T-cell (primary cell): Measurements from ENCODE around the gene CPEB1. TPM values are rescaled to one million over a fixed set of nuclear protein-coding genes. Genes with fewer than 3 reads are reported as not detected.

Experiments
- ATAC-seq, 4 experiments: fragments of 200-7000 bp in 3 of 4; fragments of 150-1000 bp in 1 of 4; cut with Tn5 transposase; replicated peaks in 1 of 4; 1 replicate in 3 of 4; 2 replicates in 1 of 4; pipeline ENCODE4 v1.10.0; 2021; ENCODE audit warnings: moderate library complexity in 3 of 4, mild to moderate bottlenecking in 2 of 4, moderate number of reproducible peaks in 1 of 4
- CTCF ChIA-PET, 2 donors: fragments of 300-600 bp; sonication (Branson Sonifier 250); formaldehyde crosslinking; loops; one replicate each; lab custom pipeline; 2022; ENCODE audit warnings: antibody characterized with exemption in 2 of 2; lab: Charles Lee
- POLR2A ChIA-PET, 2 donors: fragments of 300-600 bp; sonication (Branson Sonifier 250); formaldehyde crosslinking; loops; one replicate each; lab custom pipeline; 2022; ENCODE audit warnings: antibody characterized with exemption in 2 of 2; lab: Charles Lee
- DNase-seq, 35 experiments: peaks; one replicate each; pipeline versions ENCODE4 v3.0.0 to v3.0.0-alpha.2; 2013 to 2023
- H3K27ac ChIP-seq: one replicate; pipeline ENCODE4 v1.5.1; 2013; ENCODE audit warnings: low read length
- H3K27me3 ChIP-seq, 2 experiments: replicated peaks in 1 of 2; 1 replicate in 1 of 2; 2 replicates in 1 of 2; pipeline versions ENCODE4 v1.6.1 to v1.7.0; 2013; ENCODE audit warnings: low read length in 1 of 2, mixed read lengths in 1 of 2; ENCODE audit not compliant: control insufficient read depth in 2 of 2, insufficient read depth in 2 of 2; ENCODE audit errors: extremely low read depth in 1 of 2
- H3K36me3 ChIP-seq, 2 donors: 1 replicate in 1 of 2; 2 replicates in 1 of 2; pipeline versions ENCODE4 v1.6.1 to v1.7.0; 2013; ENCODE audit warnings: low read length in 1 of 2; ENCODE audit not compliant: control insufficient read depth in 2 of 2, insufficient read depth in 1 of 2; ENCODE audit errors: extremely low read depth in 1 of 2
- H3K4me1 ChIP-seq, 2 experiments: 1 replicate in 1 of 2; 2 replicates in 1 of 2; pipeline versions ENCODE4 v1.6.1 to v1.7.0; 2013; ENCODE audit warnings: low read length in 2 of 2, mixed read lengths in 1 of 2; ENCODE audit not compliant: insufficient read depth in 2 of 2, control insufficient read depth in 1 of 2; ENCODE audit errors: extremely low read depth in 1 of 2
- H3K4me3 ChIP-seq, 2 donors: 1 replicate in 1 of 2; 2 replicates in 1 of 2; pipeline versions ENCODE4 v1.5.1 to v1.7.0; 2013; ENCODE audit warnings: mild to moderate bottlenecking in 2 of 2, low read length in 1 of 2, moderate library complexity in 1 of 2; ENCODE audit not compliant: control insufficient read depth in 1 of 2; ENCODE audit errors: extremely low read depth in 1 of 2
- H3K9me3 ChIP-seq: 2 replicates; pipeline ENCODE4 v1.7.0; 2013
- H3K27ac Mint-ChIP-seq, 2 donors: one replicate each; pipeline ENCODE4 v1.8.0; 2020 to 2021; ENCODE audit warnings: mild to moderate bottlenecking in 2 of 2, mixed read lengths in 2 of 2
- H3K27me3 Mint-ChIP-seq, 2 donors: one replicate each; pipeline ENCODE4 v1.8.0; 2021 to 2022; ENCODE audit warnings: mixed read lengths in 2 of 2
- H3K36me3 Mint-ChIP-seq: one replicate; pipeline ENCODE4 v1.8.0; 2021; ENCODE audit warnings: mixed read lengths
- H3K4me1 Mint-ChIP-seq, 3 donors: one replicate each; pipeline ENCODE4 v1.8.0; 2020 to 2022; ENCODE audit warnings: mixed read lengths in 3 of 3, mild to moderate bottlenecking in 1 of 3
- H3K4me3 Mint-ChIP-seq, 3 donors: one replicate each; pipeline ENCODE4 v1.8.0; 2020 to 2022; ENCODE audit warnings: mild to moderate bottlenecking in 3 of 3, mixed read lengths in 3 of 3, moderate library complexity in 3 of 3
- H3K9me3 Mint-ChIP-seq, 3 donors: one replicate each; pipeline ENCODE4 v1.8.0; 2020 to 2022; ENCODE audit warnings: mixed read lengths in 3 of 3
- WGBS: methylation state at CpG from one replicate; pipeline ENCODE4 v1.1.5; 2013; ENCODE audit warnings: missing lambda C conversion rate; ENCODE audit not compliant: insufficient coverage; 5-methylcytosine and 5-hydroxymethylcytosine counted together
- total RNA-seq, 35 experiments: library from RNA in 6 of 35; stranded (reverse) in 6 of 35; fragments of 120-200 nt in 1 of 35; gene quantifications; one replicate each; pipeline versions ENCODE4 v1.2.1 to v1.2.4 and lab custom pipeline; 2013 to 2026

CPEB1 gene
- total RNA-seq, 5 donors from 2014 or later (not counting 1 experiment from before 2014, with no cell fraction given): 0.33 to 1.3 (median 0.93) TPM

- H3K4me1 ChIP-seq: no peaks in the 10 kb centered on the region
- H3K9me3 Mint-ChIP-seq: no peaks in the 10 kb centered on the region
- no peaks in the 10 kb centered on the region for H3K36me3 ChIP-seq
- H3K36me3 Mint-ChIP-seq: no peaks in the 10 kb centered on the region
- CTCF ChIA-PET: interaction anchor here in 1 of 2 donors (0.6 kb wide), 1 partner anchor 49 kb away, joined by 3 read pairs; no protein-coding TSS in a partner anchor
- peaks cover 0 to 3% of the 10 kb centered on the region in 2 experiments for H3K27me3 ChIP-seq
- no peaks in the 10 kb centered on the region for H3K4me1 Mint-ChIP-seq
- no CpG with 5 or more reads among the region's 1 CpG for WGBS
- no peaks in the 10 kb centered on the region for H3K9me3 ChIP-seq
- no peak for ATAC-seq
- no peak for DNase-seq
- POLR2A ChIA-PET: interaction anchor here (0.6 to 0.7 kb wide), 2 partner anchors 12 to 512 kb away, joined by 4 to 6 read pairs; no protein-coding TSS in a partner anchor
- no peak overlapping the region for H3K27ac Mint-ChIP-seq
- no peak overlapping the region for H3K4me3 Mint-ChIP-seq
- no peak overlapping the region for H3K4me3 ChIP-seq
- no peak overlapping the region for H3K27ac ChIP-seq
- peaks cover 0 to 7% of the 10 kb centered on the region in 2 donors for H3K27me3 Mint-ChIP-seq
Measured at GRCh38 chr15:82621970-82622369, 25.2 kb downstream of the CPEB1 start.

- H3K9me3 Mint-ChIP-seq: no peaks in the 10 kb centered on the region
- Histone ChIP-seq H3K36me3 (no peaks in the 10 kb centered on the region), H3K4me1 (no peaks in the 10 kb centered on the region), H3K9me3 (no peaks in the 10 kb centered on the region), H3K4me3 (no peak overlapping the region), H3K27me3 (peaks cover 2 to 5% of the 10 kb centered on the region in 2 experiments), H3K27ac (no peak overlapping the region)
- ATAC-seq: no peak
- POLR2A ChIA-PET: no interaction called here
- WGBS: 73% methylated on average over 10 of the region's 12 CpGs
- no peak overlapping the region for H3K4me3 Mint-ChIP-seq
- H3K27me3 Mint-ChIP-seq: peaks cover 7 to 12% of the 10 kb centered on the region in 2 donors
- DNase-seq: no peak
- CTCF ChIA-PET: no interaction called here
- no peak overlapping the region for H3K27ac Mint-ChIP-seq
- no peaks in the 10 kb centered on the region for H3K36me3 Mint-ChIP-seq
- no peaks in the 10 kb centered on the region for H3K4me1 Mint-ChIP-seq
Measured at GRCh38 chr15:82613747-82614146, 33.4 kb downstream of the CPEB1 start.

DNA sequence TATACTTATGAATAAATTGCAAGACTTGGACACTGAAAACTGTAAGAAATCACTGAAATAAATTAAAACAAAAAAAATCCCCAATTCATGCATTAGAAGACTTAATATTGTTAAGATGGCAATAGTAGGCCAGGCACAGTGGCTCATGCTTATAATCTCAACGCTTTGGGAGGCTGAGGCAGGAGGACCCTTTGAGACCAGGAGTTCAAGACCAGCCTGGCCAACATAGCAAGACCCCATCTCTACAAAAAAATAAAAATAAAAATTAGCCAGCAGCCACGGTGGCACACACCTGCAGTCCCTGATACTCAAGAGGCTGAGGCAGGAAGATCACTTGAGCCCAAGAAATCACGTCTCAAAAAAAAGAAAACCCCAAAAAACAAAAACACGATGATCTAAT is 35.8 kb downstream of the CPEB1 start:
- no peak overlapping the region for H3K4me3 Mint-ChIP-seq
- H3K36me3 Mint-ChIP-seq: no peaks in the 10 kb centered on the region
- DNase-seq: no peak
- WGBS: no CpG with 5 or more reads among the region's 4 CpGs
- Histone ChIP-seq H3K4me3 (no peak overlapping the region), H3K4me1 (no peaks in the 10 kb centered on the region), H3K27me3 (peaks cover 0 to 6% of the 10 kb centered on the region in 2 experiments), H3K27ac (no peak overlapping the region), H3K36me3 (no peaks in the 10 kb centered on the region), H3K9me3 (no peaks in the 10 kb centered on the region)
- no peaks in the 10 kb centered on the region for H3K4me1 Mint-ChIP-seq
- ChIA-PET CTCF (no interaction called here), POLR2A (no interaction called here)
- no peak overlapping the region for H3K27ac Mint-ChIP-seq
- ATAC-seq: no peak
- H3K27me3 Mint-ChIP-seq: peaks cover 7 to 9% of the 10 kb centered on the region in 2 donors
- no peaks in the 10 kb centered on the region for H3K9me3 Mint-ChIP-seq

DNA sequence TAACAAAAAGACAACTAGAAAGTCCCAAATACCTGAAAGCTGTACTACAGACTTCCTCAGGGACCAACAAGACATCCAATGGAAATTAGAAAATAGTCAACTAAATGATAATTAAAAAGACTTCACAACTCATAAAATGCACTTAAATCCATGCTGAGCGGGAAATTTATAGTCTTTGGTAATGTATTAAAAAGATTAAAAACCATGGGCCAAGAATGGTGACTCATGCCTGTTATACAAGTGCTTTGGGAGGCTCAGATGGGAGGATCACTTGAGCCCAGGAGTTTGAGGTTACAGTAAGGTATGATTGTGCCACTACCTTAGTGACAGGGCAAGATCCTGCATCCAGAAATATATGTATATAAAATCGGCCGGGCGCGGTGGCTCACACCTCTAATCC is 45.0 kb downstream of the CPEB1 start:
- H3K4me1 ChIP-seq: no peaks in the 10 kb centered on the region
- ChIA-PET POLR2A (no interaction called here), CTCF (no interaction called here)

DNA sequence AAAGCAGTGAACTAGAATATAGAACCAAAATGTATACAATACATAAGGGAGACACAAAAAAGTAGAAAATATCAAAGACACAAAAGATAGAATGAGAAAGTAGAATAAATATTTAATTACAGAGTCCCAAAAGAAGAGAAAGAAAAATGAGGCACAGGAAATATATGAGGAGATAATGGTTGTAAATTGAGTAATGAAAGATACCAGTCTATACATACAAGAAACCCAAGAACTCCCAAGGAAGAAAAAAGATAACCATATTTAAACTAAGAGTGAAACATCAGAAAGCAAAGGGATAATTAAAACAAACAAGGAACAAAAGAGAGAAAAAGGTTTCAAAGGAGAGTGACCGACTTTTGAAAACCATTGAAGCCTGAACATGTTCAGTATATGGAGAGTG is 47.3 kb downstream of the CPEB1 start:
- ATAC-seq (no peak), DNase-seq (no peak)
- H3K4me1 Mint-ChIP-seq: no peaks in the 10 kb centered on the region
- Histone ChIP-seq H3K9me3 (no peaks in the 10 kb centered on the region), H3K4me3 (no peak overlapping the region), H3K4me1 (no peaks in the 10 kb centered on the region), H3K27me3 (peaks cover 0 to 16% of the 10 kb centered on the region in 2 experiments), H3K27ac (no peak overlapping the region), H3K36me3 (no peaks in the 10 kb centered on the region)
- H3K9me3 Mint-ChIP-seq: no peaks in the 10 kb centered on the region
- H3K27ac Mint-ChIP-seq: no peak overlapping the region
- no peaks in the 10 kb centered on the region for H3K36me3 Mint-ChIP-seq
- peaks cover 26 to 30% of the 10 kb centered on the region in 2 donors for H3K27me3 Mint-ChIP-seq
- H3K4me3 Mint-ChIP-seq: no peak overlapping the region
- ChIA-PET POLR2A (no interaction called here), CTCF (no interaction called here)
- WGBS: no CpG with 5 or more reads among the region's 1 CpG

More for the DNA sequence above, 45.0 kb downstream of the CPEB1 start:
- H3K9me3 ChIP-seq: no peaks in the 10 kb centered on the region
- H3K36me3 Mint-ChIP-seq: no peaks in the 10 kb centered on the region
- H3K4me1 Mint-ChIP-seq: no peaks in the 10 kb centered on the region
- no peaks in the 10 kb centered on the region for H3K36me3 ChIP-seq
- WGBS: no CpG with 5 or more reads among the region's 5 CpGs
- H3K9me3 Mint-ChIP-seq: no peaks in the 10 kb centered on the region
- peaks cover 25 to 28% of the 10 kb centered on the region in 2 donors for H3K27me3 Mint-ChIP-seq
- ATAC-seq (no peak), DNase-seq (no peak)
- no peak overlapping the region for H3K4me3 ChIP-seq
- H3K27ac Mint-ChIP-seq: no peak overlapping the region
- no peak overlapping the region for H3K4me3 Mint-ChIP-seq
- H3K27ac ChIP-seq: no peak overlapping the region
- peaks cover 0 to 19% of the 10 kb centered on the region in 2 experiments for H3K27me3 ChIP-seq

- Mint-ChIP-seq H3K27me3 (peaks cover 37 to 44% of the 10 kb centered on the region in 2 donors), H3K9me3 (no peaks in the 10 kb centered on the region), H3K4me1 (no peaks in the 10 kb centered on the region), H3K27ac (no peak overlapping the region), H3K36me3 (peaks cover 5% of the 10 kb centered on the region), H3K4me3 (no peak overlapping the region)
- no peaks in the 10 kb centered on the region for H3K9me3 ChIP-seq
- POLR2A ChIA-PET: no interaction called here
- H3K27me3 ChIP-seq: peaks cover 0 to 13% of the 10 kb centered on the region in 2 experiments
- no peak overlapping the region for H3K27ac ChIP-seq
- H3K4me1 ChIP-seq: no peaks in the 10 kb centered on the region
- ATAC-seq: no peak
- DNase-seq: no peak
- CTCF ChIA-PET: no interaction called here
- WGBS: no CpG with 5 or more reads among the region's 2 CpGs
- H3K4me3 ChIP-seq: no peak overlapping the region
- no peaks in the 10 kb centered on the region for H3K36me3 ChIP-seq
Measured at GRCh38 chr15:82597815-82598214, 49.3 kb downstream of the CPEB1 start.
